ENCODE results near the gene UBE2R2.
"Not testable (repeated sequence)": the region's sequence is repeated elsewhere in the genome, so short reads cannot be mapped to it uniquely, and the experiment has no call there.

Gene UBE2R2

DNA sequence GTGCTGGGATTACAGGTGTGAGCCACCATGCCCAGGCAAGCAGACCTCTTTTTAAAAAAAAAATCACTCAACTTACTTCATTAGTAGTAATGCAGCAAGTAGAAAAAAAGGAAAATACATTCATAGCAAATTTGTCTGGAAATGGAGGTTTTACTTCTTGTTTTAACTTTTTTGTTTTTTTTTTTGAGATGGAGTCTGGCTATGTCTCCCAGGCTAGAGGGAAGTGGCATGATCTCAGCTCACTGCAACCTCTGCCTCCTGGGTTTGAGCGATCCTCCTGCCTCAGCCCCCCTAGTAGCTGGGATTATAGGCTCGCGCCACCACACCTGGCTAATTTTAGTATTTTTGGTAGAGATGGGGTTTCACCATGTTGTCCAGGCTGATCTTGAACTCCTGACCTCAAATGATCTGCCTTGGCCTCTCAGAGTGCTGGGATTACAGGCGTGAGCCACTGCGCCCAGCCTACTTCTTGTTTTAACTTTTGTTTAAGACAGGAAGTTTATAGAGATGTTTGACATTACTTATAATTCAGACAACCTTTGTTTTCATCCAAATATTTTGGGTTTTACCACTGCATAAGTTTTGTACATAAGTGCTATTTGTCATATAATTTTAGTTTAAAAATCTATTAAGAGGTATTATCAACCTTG lies 26.5 kb downstream of the UBE2R2 start:
- DNase-seq: peak; percentile 48 to 68 (median 58)

DNA sequence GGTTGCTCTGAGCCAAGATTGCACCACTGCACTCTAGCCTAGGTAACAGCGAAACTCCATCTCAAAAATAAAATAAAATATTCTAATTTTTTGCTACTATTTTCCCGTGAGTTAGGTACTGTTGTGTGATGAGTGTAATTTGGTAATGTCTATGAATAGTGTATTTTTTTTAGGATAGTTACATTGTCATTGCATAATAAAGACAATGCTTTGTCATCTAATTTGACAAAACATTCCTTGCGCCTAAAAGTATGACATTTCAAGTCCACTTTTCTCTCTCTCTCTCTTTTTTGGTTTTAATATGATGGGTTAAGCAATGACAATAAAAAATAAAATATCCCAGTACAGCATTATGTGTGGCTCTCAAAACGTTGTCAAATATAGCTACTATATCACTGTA lies 29.3 kb downstream of the UBE2R2 start:
- DNase-seq: no peak

DNA sequence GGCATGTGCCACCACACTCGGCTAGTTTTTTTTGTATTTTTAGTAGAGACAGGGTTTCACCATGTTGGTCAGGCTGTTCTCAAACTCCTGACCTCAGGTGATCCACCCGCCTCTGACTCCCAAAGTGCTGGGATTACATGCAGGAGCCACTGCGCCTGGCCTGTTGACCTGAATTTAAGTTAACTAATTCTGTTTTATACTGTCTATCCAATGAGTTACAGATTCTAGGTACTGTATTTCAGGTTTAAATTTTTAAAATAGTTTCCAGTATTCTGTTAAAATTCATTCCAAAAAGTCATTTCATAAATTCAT lies 30.9 kb downstream of the UBE2R2 start:
- not testable (repeated sequence) for DNase-seq

DNA sequence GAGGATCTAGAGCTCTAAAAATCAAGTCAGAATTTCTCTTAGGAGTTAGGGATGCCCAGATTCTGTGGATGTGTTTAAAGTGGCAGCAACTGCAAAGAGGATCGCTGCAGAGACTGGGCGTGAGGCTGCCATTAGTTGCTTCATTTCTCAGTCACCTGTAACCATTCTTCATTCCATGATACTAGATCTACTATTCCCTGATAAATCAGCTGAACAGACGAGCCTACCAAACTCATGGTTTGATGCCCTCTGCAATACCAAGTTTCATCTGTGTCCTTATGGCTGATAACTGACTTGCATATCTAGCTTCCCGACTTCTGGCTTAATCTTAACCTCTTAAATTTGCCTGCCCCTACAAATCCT lies 33.3 kb downstream of the UBE2R2 start:
- no peak for DNase-seq

DNA sequence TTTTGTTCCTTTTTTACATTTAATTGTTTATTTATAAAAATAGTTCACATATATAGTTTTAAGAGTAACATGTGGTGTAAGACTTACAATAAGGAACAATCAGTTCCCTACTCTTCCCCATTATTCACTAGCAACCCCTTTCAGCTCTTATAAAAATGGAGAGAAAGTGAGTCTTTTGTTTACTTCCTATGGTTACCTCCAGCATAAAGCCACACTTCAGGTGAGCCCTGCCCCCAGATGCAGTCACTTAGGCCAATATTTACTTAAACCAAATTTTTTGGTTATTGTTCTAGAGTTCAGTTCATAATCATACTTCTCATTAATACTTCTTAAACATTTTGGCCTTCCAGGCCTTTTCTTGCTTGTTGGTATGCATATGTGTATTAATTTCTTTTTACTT lies 33.7 kb downstream of the UBE2R2 start:
- DNase-seq: peak in 1 of 4 experiments; percentile 13

DNA sequence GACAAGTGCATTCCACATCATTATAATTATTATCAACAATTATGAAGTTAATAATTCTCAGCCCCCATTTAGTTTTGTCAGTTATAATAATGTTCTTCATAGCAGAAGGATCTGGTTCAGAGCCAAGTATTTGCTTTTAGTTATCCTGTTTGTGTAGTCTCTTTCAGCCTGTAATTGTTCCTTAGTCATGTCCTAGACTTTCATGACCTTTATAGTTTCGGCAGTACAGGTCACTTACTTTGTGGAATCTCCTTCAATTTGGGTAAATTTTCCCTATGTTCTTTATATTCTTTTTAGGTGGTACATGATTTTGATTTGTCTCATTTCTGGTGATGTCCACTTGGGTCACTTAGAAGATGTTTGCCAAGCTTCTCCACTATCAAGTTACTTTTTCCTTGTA lies 34.3 kb downstream of the UBE2R2 start:
- no peak for DNase-seq

DNA sequence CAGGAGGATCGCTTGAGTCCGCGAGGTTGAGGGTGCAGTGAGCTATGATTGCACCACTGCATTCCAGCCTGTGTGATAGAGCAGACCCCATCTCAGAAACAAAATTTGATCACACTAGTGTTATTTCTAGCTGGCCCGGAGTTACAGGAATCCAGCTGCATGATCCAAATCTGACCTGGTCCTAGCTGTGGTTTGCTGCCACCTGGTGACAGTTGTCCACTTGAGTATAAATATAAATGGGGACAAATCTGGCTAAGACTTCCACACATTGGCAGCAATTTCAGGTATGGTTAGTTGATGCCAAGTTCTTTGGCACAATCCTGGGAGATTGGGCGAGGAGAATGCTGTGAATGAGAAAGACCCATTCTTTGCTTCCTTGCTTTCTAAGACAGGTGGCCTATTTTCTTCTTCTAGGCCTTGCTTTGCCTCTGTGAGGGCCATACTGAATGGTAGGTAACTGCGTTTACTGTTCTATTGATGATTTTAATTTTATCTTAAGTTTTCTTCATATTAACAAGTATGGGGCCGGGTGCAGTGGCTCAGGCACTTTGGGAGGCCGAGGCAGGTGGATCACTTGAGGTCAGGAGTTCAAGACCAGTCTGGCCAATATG lies 35.4 kb downstream of the UBE2R2 start:
- DNase-seq: peak; percentile 75 to 81 (median 78)

DNA sequence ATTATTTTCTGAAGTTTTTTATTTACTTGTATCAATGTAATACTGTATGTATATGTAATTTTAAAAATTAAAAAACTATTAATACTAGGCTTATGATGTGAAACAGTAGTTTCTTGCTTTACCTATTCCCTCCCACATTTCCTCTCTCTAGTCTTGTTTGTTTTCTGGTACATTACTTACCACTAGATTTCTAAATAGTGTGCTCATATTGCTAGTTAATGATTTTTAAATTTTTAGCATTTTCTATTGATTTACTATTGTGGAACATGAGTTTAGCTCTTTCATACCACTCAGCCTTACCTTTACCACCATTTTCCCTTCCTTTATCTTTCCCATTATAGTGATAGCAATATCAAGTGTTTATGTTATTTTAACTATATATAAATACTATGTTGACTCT lies 39.3 kb downstream of the UBE2R2 start:
- no peak for DNase-seq

DNA sequence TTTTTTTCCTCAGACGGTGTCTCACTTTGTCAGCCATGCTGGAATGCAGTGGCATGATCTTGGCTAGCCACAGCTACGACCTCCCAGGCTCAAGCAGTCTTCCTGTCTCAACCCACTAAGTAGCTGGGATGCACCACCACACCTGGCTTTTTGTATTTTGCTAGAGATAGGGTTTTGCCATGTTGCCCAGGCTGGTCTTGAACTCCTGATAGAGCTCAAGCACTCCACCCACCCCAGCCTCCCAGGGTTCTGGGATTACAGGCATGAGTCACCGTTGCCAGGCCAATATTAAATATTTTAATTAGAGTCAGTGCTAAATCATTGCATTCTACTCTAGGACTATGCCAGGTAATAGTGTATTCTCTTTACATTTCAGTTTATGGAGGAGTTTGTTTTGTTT lies 41.5 kb downstream of the UBE2R2 start:
- DNase-seq: no peak

DNA sequence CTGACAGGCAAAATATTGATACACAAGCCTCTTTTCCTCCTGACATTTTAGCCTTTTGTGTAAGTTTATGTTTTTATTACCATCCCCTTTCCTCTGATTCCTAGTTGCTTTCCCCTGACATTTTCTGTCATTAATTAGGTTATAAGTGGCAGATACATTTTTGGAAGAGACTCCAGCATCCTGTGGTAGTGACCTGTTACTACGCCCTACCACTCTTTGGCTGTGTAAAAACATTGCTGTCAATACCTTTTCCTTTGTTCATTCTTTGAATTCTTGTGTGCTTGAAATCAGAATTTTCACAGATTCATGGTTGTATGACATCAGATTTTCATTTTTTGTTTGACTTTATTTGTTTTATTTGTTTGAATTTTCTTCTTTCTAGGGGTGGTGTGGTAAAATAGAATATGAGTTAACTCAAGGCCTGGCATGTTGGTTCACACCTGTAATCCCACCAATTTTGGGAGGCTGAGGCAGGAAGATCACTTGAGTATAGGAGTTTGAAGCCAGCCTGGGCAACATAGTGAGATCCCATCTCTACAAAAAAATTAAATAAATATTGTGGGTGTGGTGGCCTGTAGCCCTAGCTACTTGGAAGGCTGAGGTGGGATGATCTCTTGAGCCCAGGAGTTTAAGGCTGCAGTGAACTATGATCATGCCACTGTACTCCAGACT lies 43.4 kb downstream of the UBE2R2 start:
- DNase-seq: no peak

DNA sequence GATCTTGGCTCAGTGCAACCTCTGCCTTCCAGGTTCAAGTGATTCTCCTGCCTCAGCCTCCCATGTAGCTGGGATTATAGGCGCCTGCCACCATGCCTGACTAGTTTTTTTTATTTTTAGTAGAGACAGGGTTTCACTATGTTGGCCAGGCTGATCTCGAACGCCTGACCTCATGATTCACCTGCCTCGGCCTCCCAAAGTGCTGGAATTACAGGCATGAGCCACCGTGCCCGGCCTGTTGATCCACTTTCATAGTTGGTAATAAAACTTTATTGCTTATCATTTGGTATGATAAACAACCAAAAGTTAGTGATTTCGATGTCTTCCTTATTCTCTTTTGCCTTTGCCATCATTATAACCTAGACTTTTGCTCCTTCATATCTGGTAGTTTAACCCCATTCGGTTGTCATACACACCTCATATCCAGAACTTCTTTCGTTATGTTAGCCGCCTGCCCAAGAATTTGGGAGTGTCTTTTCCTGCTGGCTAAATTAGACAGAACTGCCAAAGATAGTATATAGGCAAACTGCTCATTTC lies 45.0 kb downstream of the UBE2R2 start:
- DNase-seq: no peak

DNA sequence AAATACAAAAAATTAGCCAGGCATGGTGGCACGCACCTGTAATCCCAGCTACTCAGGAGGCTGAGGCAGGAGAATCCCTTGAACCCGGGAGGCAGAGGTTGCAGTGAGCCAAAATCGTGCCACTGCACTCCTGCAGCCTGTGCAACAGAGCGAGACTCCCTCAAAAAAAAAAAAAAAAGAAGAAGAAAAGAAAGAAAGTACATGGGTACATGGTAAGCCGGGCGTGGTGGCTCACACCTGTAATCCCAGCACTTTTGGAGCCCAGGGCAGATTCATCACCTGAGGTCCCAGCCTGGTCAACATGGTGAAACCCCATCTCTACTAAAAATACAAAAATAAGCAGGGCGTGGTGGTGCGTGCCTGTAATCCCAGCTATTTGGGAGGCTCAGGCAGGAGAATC lies 46.1 kb downstream of the UBE2R2 start:
- not testable (repeated sequence) for DNase-seq

DNA sequence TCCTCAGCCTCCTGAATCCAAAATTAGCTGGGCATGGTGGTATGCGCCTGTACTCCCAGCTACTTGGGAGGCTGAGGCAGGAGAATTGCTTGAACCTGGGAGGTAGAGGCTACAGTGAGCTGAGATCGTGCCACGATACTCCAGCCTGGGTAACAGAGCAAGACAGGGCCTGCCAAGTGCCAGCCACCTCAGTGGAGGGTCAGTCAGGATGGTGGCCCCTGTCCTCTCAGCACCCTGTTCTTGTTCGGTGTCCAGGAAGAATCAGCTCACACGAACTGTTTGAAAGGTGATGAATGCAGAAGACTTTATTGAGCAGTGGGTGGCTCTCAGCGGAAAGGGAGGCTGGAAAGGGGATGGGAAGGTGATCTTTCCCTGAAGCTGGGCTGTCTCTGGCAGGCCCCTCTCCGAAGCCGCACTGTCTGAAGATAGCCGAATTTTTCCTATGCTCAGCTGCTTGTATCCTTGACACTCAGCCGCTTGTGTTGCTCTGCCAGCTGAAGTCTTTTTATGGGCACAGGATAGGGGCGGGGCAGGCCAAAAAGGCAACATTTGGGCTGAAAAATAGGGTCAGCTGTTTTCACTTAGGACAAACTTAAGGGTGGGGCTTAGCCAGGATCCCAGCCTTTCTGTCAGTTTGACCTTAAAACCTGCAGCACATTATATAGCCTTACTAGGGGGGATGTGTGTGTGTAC lies 50.9 kb downstream of the UBE2R2 start:
- no peak for DNase-seq

DNA sequence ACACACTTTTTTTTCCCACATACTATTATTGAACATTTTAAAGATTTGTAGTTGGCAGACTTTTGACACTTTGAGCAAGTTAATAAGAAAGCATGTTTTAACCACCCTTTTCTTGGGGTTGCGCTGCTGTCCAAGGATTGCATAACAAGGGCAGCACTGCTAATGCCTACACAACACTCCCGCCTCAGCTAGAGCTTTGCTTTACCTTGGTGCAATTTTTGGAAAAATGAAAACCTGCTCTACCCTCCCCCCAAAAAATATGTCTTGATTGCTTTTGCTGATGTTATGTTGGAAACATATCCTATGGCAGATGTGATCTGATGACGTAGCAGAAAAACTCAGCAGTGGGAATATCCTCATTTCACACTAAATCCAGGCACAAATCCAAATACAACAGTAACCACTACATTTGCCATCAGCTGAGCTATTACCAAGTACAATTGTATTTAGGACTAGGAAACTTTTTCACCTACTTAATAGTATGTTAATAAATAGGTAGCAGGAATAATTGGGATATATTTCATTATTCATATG lies 51.5 kb downstream of the UBE2R2 start:
- peak in 3 of 4 experiments; percentile 23 to 49 (median 32) for DNase-seq

DNA sequence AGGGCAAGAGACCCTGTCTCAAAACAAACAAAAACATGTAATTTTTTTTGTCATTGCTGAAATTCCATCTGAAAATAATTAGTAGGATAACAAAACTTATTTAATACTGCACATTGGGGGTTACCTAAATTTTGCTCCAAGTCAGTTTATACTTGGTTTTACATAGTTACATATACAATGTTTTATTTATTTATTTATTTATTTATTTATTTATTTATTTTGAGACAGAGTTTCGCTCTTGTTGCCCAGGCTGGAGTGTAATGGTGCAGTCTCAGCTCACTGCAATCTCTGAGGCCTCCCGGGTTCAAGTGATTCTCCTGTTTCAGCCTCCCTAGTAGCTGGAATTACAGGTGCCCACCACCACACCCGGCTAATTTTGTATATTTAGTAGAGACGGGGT lies 52.3 kb downstream of the UBE2R2 start:
- DNase-seq: not testable (repeated sequence)

DNA sequence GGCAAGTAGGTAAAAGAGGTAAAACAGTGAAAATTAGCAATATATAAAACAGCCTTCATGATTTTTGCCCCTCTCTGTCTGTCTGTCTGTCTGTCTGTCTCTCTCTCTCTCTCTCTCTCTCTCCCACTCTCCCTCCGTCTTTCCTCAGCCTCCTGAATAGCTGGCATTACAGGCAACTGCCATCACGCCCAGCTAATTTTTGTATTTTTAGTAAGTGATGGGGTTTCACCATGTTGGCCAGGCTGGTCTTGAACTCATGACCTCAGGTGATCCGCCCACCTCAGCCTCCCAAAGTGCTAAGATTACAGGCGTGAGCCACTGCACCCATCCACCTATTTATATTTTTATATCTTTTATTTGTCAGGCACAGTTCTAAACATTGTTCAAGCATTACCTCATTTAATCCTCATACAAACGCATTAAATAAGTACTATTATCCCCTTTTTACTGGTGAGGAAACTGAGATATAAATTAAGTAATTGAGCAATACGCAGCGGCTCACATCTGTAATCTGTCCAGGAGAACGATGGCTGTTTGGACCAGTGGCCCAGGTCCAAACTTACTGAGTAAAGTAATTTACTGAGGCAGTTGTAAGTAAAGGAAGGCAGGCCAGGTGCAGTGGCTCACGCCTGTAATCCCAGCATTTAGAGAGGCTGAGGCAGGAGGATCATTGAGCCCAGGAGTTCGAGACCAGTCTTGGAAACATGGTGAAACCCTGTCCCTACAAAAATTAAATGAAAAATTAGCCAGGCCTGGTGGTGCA lies 60.9 kb downstream of the UBE2R2 start:
- DNase-seq: no peak

DNA sequence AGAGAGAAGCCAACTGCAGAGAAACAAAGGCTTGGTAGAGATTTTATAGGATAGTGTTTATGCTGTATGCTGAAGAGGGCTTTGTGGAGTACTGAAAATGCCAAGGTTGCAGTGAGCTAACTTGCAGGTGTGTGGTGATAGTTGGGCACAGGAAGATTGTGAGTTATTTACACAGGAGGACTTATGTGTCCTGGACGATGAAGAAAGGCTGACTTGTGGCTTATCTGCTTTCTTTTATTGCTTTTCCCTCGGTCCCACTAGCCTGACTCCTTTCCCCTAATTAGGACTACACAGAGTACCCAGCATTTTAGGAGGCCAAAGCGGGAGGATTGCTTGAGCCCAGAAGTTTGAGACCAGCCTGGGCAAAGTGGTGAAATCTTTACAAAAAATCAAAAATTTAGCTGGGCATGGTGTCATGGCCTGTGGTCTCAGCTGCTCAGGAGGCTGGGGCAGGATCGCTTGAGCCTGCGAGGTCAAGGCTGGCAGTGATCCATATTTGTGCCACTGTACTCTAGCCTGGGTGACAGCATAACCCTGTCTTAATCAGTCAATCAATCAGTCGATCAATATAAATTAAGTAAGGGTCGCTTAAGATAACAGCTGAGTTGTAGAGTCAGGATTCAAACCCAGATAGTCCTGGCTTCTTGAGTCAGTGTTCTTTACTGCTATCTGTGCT lies 61.9 kb downstream of the UBE2R2 start:
- no peak for DNase-seq

DNA sequence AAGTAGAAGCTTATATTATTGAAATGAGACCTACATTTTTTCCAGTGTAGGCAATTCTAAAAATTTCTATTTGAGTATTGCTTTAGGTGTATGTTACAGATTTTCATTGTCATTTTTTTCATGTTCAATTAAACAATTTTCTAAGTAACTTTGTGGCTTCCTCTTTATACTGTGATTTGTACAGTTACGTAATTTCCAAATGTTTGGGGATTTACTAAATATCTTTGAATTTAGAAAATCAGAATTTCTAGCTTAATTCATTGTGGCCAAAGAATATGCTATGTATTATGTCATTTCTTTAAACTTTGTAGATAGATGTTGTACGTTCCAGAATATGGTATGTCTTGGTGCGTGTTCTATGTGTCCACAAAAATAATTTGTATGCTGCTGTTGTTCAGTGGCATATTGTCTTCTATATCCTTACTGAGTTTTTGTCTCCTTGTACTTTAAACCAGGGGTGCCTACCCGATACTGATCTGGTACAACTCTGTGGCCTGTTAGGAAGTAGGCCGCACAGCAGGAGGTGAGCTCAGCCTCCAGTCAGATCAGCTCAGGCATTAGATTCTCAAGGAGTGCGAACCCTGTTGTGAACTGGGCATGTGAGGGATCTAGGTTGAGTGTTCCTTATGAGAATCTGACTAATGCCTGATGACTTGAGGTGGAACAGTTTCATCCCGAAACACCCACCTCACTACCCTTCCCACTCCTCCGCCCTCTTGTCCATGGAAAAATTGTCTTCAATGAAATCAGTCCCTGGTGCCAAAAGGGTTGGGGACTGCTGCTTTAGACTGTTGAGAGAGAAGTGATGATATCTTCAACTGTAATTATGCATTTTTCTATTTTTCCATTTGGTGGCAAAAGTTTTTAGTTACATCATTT lies 63.5 kb downstream of the UBE2R2 start:
- DNase-seq: peak in 1 of 4 experiments; percentile 8

DNA sequence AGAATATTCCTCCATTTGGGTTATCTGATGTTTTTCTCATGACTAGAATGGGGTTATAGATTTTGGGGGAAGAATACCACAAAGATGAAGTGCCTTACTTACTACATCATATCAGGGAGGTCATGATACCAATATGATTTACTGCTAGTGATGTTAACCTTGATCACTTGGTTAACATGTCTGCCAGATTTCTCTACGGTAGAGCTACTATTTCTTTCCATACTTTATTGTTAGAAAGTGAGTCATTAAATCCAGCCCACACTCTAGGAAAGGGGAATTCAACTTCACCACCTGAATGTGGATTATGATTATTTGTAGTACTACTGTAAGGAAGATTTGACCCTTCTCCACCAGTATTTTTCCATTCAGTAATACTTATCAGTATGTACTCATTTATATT lies 64.7 kb downstream of the UBE2R2 start:
- peak in 1 of 4 experiments; percentile 31 for DNase-seq

DNA sequence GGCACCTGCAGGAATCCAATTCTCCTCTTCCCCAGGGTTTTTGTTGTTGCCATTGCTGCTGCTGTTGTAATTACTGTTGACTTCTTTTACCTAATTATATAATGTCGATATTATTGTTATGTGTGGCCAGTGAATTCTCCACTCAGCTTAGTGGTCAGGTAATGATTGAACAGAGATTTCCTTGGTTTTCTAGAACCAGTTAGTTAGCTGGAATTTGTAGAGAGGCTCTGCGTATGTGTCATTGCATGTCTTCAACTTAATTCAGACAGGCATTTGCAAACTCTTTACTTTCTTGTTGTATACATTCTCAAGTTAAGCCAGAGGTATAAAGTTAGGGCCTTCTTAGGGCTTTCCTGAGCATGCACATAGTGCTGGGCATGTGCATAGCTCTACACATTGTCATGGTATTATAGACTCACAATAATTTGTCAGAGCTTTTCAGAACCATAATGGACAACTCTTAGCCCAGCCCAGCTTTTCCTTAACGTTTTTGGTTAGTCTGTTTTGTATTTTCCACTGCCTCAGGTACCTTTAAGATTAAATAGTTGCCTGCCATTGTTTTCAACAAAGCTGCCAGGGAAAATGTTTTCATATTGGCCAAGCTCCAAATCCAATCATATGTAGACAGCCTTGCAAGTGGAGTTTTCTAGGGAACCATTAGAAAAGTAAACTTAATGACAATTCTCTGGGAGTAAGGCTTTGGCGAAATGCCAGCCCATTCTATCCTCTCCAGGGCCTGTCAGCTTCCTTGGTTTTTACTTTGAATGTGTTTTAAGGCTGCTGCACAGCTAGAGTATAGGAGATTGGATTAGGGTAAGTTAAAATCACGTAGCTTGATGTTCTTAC lies 68.1 kb downstream of the UBE2R2 start:
- DNase-seq: peak in 1 of 4 experiments; percentile 22
